LNCaP clone FGC (cell line): ENCODE results near the gene LARGE1.

Experiments used
- DNase-seq: peaks from one replicate; pipeline ENCODE4 v3.0.0-alpha.2; 2011; ENCODE audit warnings: low read depth
- H3K4me3 ChIP-seq: 2 replicates; pipeline ENCODE4 v1.5.1; 2011; ENCODE audit warnings: mild to moderate bottlenecking, low read depth, low read length, control low read depth
- CTCF ChIP-seq: IDR thresholded peaks from 2 replicates; pipeline ENCODE4 v1.5.1; 2012; ENCODE audit warnings: mild to moderate bottlenecking; ENCODE audit not compliant: control insufficient read depth, insufficient read depth; ENCODE audit errors: extremely low read depth

LARGE1 gene

GRCh38 chr22:33260498-33260897 is 659.8 kb downstream of the LARGE1 start:
- no peak for DNase-seq
- no peak overlapping the region for H3K4me3 ChIP-seq
- no peak for TF ChIP-seq CTCF

DNA sequence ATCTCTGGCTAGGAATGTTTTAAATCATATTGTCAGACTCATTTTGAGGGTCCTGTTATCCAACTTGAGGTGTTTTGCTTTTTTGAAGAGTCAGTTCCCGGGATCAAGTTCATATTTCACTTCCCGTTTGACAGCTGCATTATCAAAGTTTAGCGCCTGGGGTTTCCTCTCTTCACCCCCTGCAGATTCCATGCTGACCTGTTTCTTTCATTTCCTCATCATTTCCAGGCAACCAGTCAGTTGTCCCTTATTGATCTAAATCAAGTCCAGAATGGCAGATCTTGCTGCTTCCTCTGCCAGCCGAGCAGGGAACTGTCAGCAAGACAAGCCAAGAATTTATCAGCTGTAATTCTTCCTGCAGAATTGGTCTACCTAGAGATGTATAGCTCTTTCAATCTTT is 664.5 kb downstream of the LARGE1 start:
- no peak overlapping the region for H3K4me3 ChIP-seq
- TF ChIP-seq CTCF: no peak
- no peak for DNase-seq

DNA sequence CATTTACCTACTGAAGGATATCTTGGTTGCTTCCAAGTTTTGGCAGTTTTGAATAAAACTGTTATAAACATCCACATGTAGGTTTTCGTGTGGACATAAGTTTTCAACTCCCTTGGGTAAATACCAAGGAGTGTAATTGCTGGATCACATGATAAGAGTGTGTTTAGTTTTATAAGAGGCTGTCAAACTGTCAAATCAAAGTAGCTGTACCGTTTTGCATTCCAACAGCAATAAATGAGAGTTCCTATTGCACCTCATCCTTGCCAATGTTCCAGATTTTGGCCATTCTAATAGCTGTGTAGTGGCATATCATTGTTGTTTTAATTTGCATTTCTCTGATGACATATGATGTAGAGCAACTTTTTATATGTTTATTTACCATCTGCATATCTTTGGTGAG is 671.3 kb downstream of the LARGE1 start:
- TF ChIP-seq CTCF: no peak
- no peak for DNase-seq
- H3K4me3 ChIP-seq: no peak overlapping the region

DNA sequence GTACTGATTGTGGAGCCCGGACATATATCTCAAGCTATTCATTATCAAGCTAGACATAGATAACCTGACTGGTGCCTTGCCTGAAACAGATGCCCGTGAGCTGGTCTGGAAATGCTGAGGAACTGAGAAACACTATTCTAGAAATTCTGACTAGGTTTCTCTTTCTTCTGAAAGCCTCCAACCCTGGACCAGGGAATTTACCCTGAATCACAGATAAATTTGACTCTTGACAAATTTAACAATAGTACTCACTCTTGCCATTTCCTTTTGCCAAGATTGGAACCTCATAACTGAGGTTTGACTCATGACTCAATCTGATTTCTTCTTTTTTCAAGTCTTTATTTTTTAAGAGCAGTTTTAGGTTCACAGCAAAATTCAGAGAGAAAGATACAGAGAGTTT is 672.5 kb downstream of the LARGE1 start:
- no peak overlapping the region for H3K4me3 ChIP-seq
- no peak for DNase-seq
- no peak for TF ChIP-seq CTCF

GRCh38 chr22:33242078-33242477 is 678.2 kb downstream of the LARGE1 start:
- no peak for DNase-seq
- H3K4me3 ChIP-seq: no peak overlapping the region
- TF ChIP-seq CTCF: no peak

- no peak for TF ChIP-seq CTCF
- DNase-seq: no peak
These were observed 679.3 kb downstream of the LARGE1 start for GRCh38 chr22:33240888-33241475.

GRCh38 chr22:33232071-33232470 is 688.2 kb downstream of the LARGE1 start:
- no peak overlapping the region for H3K4me3 ChIP-seq
- TF ChIP-seq CTCF: no peak
- DNase-seq: no peak

More at GRCh38 chr22:33240888-33241475, 679.3 kb downstream of the LARGE1 start:
- no peak overlapping the region for H3K4me3 ChIP-seq
